ENCODE data around the gene CCSER1.

GRCh38 chr4:91288702-91289311 lies 1161.6 kb downstream of the CCSER1 start:
- TF ChIP-seq, protein P1, sequence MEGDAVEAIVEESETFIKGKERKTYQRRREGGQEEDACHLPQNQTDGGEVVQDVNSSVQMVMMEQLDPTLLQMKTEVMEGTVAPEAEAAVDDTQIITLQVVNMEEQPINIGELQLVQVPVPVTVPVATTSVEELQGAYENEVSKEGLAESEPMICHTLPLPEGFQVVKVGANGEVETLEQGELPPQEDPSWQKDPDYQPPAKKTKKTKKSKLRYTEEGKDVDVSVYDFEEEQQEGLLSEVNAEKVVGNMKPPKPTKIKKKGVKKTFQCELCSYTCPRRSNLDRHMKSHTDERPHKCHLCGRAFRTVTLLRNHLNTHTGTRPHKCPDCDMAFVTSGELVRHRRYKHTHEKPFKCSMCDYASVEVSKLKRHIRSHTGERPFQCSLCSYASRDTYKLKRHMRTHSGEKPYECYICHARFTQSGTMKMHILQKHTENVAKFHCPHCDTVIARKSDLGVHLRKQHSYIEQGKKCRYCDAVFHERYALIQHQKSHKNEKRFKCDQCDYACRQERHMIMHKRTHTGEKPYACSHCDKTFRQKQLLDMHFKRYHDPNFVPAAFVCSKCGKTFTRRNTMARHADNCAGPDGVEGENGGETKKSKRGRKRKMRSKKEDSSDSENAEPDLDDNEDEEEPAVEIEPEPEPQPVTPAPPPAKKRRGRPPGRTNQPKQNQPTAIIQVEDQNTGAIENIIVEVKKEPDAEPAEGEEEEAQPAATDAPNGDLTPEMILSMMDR (conservative IDR thresholded peaks at IDR 0.05; ENCODE audit: low read length) = no peak
- no peak for TF ChIP-seq EZH2phosphoT487 (IDR thresholded peaks at IDR 0.05; ENCODE audit: borderline replicate concordance, low read depth, low read length)
